Sigmoid colon (tissue), 4 donors: Measurements from ENCODE around the gene ERGIC1.

Source experiments
- EP300 ChIP-seq, 4 donors: sonication (generic); formaldehyde crosslinking; IDR thresholded peaks; one replicate each; pipeline ENCODE4 v1.6.1; 2017; ENCODE audit warnings: antibody characterized with exemption in 4 of 4
- POLR2A ChIP-seq, 2 donors: fragments of 450-650 bp; IDR thresholded peaks; one replicate each; pipeline ENCODE4 v1.6.1; 2016; ENCODE audit warnings: antibody characterized with exemption in 2 of 2, mild to moderate bottlenecking in 2 of 2, moderate library complexity in 2 of 2
- TF ChIP-seq, protein P1 (sequence below), 4 experiments: fragments of 450-650 bp in 3 of 4; fragments of 200-600 bp in 1 of 4; IDR thresholded peaks; one replicate each; pipeline ENCODE4 v1.5.1; 2016 to 2019; ENCODE audit warnings: antibody characterized with exemption in 4 of 4, mild to moderate bottlenecking in 3 of 4, moderate library complexity in 2 of 4

DNA sequence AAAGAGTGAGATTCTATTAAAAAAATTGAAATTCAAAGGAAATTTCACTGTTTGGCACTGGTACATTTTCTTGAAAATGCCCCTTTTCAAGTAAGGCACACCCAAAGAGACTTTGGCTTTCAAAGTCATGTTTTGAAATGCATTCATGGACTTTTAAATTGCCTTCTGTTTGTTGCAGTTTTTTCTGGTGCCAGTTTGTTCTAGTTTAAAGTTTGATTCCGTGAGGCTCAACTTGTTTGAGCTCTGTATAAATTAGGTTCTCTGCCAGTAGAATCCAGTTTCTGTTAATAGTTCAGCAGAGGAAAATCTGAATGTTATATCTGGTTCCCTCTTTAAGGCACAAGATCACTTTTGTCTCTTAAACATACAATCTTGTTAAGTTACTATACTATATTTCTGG is 165.9 kb downstream of the ERGIC1 start:
- TF ChIP-seq, protein P1, sequence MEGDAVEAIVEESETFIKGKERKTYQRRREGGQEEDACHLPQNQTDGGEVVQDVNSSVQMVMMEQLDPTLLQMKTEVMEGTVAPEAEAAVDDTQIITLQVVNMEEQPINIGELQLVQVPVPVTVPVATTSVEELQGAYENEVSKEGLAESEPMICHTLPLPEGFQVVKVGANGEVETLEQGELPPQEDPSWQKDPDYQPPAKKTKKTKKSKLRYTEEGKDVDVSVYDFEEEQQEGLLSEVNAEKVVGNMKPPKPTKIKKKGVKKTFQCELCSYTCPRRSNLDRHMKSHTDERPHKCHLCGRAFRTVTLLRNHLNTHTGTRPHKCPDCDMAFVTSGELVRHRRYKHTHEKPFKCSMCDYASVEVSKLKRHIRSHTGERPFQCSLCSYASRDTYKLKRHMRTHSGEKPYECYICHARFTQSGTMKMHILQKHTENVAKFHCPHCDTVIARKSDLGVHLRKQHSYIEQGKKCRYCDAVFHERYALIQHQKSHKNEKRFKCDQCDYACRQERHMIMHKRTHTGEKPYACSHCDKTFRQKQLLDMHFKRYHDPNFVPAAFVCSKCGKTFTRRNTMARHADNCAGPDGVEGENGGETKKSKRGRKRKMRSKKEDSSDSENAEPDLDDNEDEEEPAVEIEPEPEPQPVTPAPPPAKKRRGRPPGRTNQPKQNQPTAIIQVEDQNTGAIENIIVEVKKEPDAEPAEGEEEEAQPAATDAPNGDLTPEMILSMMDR (IDR thresholded peaks at IDR 0.05) = no peak
- TF ChIP-seq POLR2A (IDR thresholded peaks at IDR 0.05) (no peak), EP300 (IDR thresholded peaks at IDR 0.05) (no peak)
